ENCODE measurements around the gene PLK5.

GRCh38 chr19:1584500-1585242 is 60.8 kb downstream of the PLK5 start:
- no peak for TF ChIP-seq POLR2A (IDR thresholded peaks at IDR 0.05; ENCODE audit: low read length)
- no peak for TF ChIP-seq GATA1 (IDR thresholded peaks at IDR 0.05; ENCODE audit: low read depth, low read length)
